CD14-positive monocyte (primary cell): ENCODE results near the gene RBM17. TPM values are rescaled to one million over a fixed set of nuclear protein-coding genes. Genes with fewer than 3 reads are reported as not detected.

Source experiments
- DNase-seq, 3 donors: peaks; one replicate each; pipeline ENCODE4 v3.0.0-alpha.2; 2011 to 2022
- H2AFZ ChIP-seq: 2 replicates; pipeline ENCODE4 v1.6.0; 2012; ENCODE audit warnings: mild to moderate bottlenecking, low read depth, low read length, inconsistent platforms; ENCODE audit not compliant: insufficient read depth, poor library complexity, severe bottlenecking
- H3K27ac ChIP-seq, 2 donors: 1 replicate in 1 of 2; 2 replicates in 1 of 2; pipeline ENCODE4 v1.5.1; 2012 to 2013; ENCODE audit warnings: low read length in 2 of 2, control low read depth in 1 of 2, inconsistent platforms in 1 of 2, low read depth in 1 of 2, mild to moderate bottlenecking in 1 of 2
- H3K27me3 ChIP-seq, 2 donors: one replicate each; pipeline versions ENCODE4 v1.6.0 to v1.6.1; 2011 to 2013; ENCODE audit warnings: low read length in 2 of 2; ENCODE audit not compliant: control insufficient read depth in 2 of 2, insufficient read depth in 2 of 2
- H3K36me3 ChIP-seq, 2 donors: replicated peaks in 1 of 2; 1 replicate in 1 of 2; 2 replicates in 1 of 2; pipeline versions ENCODE4 v1.5.1 to v1.6.1; 2012 to 2013; ENCODE audit warnings: low read length in 2 of 2, control low read depth in 1 of 2, inconsistent platforms in 1 of 2, mild to moderate bottlenecking in 1 of 2; ENCODE audit not compliant: insufficient read depth in 2 of 2, control insufficient read depth in 1 of 2
- H3K4me1 ChIP-seq, 2 donors: 1 replicate in 1 of 2; 2 replicates in 1 of 2; pipeline versions ENCODE4 v1.5.1 to v1.6.1; 2012 to 2013; ENCODE audit warnings: low read length in 2 of 2, control low read depth in 1 of 2, inconsistent platforms in 1 of 2, mild to moderate bottlenecking in 1 of 2, moderate library complexity in 1 of 2; ENCODE audit not compliant: insufficient read depth in 2 of 2, control insufficient read depth in 1 of 2
- H3K4me2 ChIP-seq: replicated peaks from 2 replicates; pipeline ENCODE3; 2012; ENCODE audit warnings: low read length, moderate library complexity, mild to moderate bottlenecking; ENCODE audit not compliant: poor library complexity, severe bottlenecking; ENCODE audit errors: extremely low read depth
- H3K4me3 ChIP-seq, 3 experiments: fragments of 200-600 bp in 1 of 3; sonication (generic) in 1 of 3; replicated peaks in 1 of 3; 1 replicate in 2 of 3; 2 replicates in 1 of 3; pipeline ENCODE4 v1.5.1; 2011 to 2013; ENCODE audit warnings: low read length in 3 of 3, mild to moderate bottlenecking in 3 of 3, control low read depth in 2 of 3, low read depth in 2 of 3, inconsistent platforms in 1 of 3, moderate library complexity in 1 of 3
- H3K79me2 ChIP-seq: 2 replicates; pipeline ENCODE4 v1.6.0; 2012; ENCODE audit warnings: mild to moderate bottlenecking, control low read depth, inconsistent platforms, low read length, moderate library complexity; ENCODE audit not compliant: insufficient read depth
- H3K9ac ChIP-seq: 2 replicates; pipeline ENCODE4 v1.6.0; 2017; ENCODE audit warnings: low read length, mild to moderate bottlenecking; ENCODE audit not compliant: insufficient read depth, poor library complexity, severe bottlenecking
- H3K9me3 ChIP-seq, 2 donors: replicated peaks in 1 of 2; 1 replicate in 1 of 2; 2 replicates in 1 of 2; pipeline versions ENCODE4 v1.5.1 to v1.6.1; 2012 to 2013; ENCODE audit warnings: low read length in 2 of 2, control low read depth in 1 of 2; ENCODE audit not compliant: control insufficient read depth in 1 of 2, insufficient read depth in 1 of 2
- H4K20me1 ChIP-seq: 2 replicates; pipeline ENCODE4 v1.6.0; 2012; ENCODE audit warnings: mild to moderate bottlenecking, low read length, control low read depth, moderate library complexity; ENCODE audit not compliant: insufficient read depth
- H3K27ac Mint-ChIP-seq, 7 donors: one replicate each; pipeline ENCODE4 v1.8.0; 2020; ENCODE audit warnings: mild to moderate bottlenecking in 7 of 7, mixed read lengths in 7 of 7, moderate library complexity in 6 of 7, inconsistent platforms in 2 of 7
- H3K27me3 Mint-ChIP-seq, 3 donors: one replicate each; pipeline ENCODE4 v1.8.0; 2021 to 2022; ENCODE audit warnings: low read depth in 3 of 3, mild to moderate bottlenecking in 3 of 3, mixed read lengths in 3 of 3, moderate library complexity in 3 of 3, inconsistent platforms in 1 of 3
- H3K36me3 Mint-ChIP-seq, 2 donors: one replicate each; pipeline ENCODE4 v1.8.0; 2020; ENCODE audit warnings: mixed read lengths in 2 of 2, inconsistent platforms in 1 of 2, mild to moderate bottlenecking in 1 of 2
- H3K4me1 Mint-ChIP-seq: one replicate; pipeline ENCODE4 v1.8.0; 2020; ENCODE audit warnings: mild to moderate bottlenecking, mixed read lengths
- H3K4me3 Mint-ChIP-seq, 2 donors: one replicate each; pipeline ENCODE4 v1.8.0; 2020; ENCODE audit warnings: mild to moderate bottlenecking in 2 of 2, mixed read lengths in 2 of 2, moderate library complexity in 1 of 2
- H3K9me3 Mint-ChIP-seq, 7 donors: one replicate each; pipeline ENCODE4 v1.8.0; 2020 to 2022; ENCODE audit warnings: mixed read lengths in 7 of 7, mild to moderate bottlenecking in 6 of 7, moderate library complexity in 6 of 7, inconsistent platforms in 2 of 7
- CTCF ChIP-seq: fragments of 200-600 bp; IDR thresholded peaks from one replicate; pipeline ENCODE4 v1.8.0; 2022; ENCODE audit warnings: antibody characterized with exemption, mild to moderate bottlenecking
- WGBS: methylation state at CpG from one replicate; pipeline ENCODE4 v1.1.5; 2013; ENCODE audit warnings: missing lambda C conversion rate; ENCODE audit not compliant: insufficient coverage; 5-methylcytosine and 5-hydroxymethylcytosine counted together
- intact Hi-C, 2 donors: fragments of 100-400 bp; cut with micrococcal nuclease; formaldehyde crosslinking; loops; one replicate each; pipeline versions ENCODE4 v1.15.0 to v1.15.1; 2023
- polyA plus RNA-seq, 3 donors: library from polyadenylated mRNA; depleted of rRNA in 1 of 3; unstranded in 2 of 3; stranded (reverse) in 1 of 3; fragments of 300-500 nt in 2 of 3; fragments of >200 nt in 1 of 3; fragmentation: Illumina TruSeq in 2 of 3; gene quantifications; 1 replicate in 2 of 3; 2 replicates in 1 of 3; pipeline ENCODE4 v1.2.3, GENCODE V29; 2012 to 2021

The RBM17 gene
- polyA plus RNA-seq, 3 donors, result 37.2 to 51.4 (median 44.5) TPM

GRCh38 chr10:6068422-6068821, 20.4 kb upstream of the RBM17 start:
- H3K27ac Mint-ChIP-seq, result peak overlapping the region; percentile 73 to 85 (median 81)
- intact Hi-C loops, result no loop called here
- Histone ChIP-seq H2AFZ (peak overlapping the region; percentile 54), H3K79me2 (no peaks in the 10 kb centered on the region), H3K4me2 (peak overlapping the region; percentile 23), H3K36me3 (no peaks in the 10 kb centered on the region), H3K4me1 (peaks cover 75 to 80% of the 10 kb centered on the region in 2 donors), H3K9ac (no peak overlapping the region), H3K4me3 (peak overlapping the region in 1 of 3 experiments; percentile 9), H4K20me1 (no peaks in the 10 kb centered on the region), H3K9me3 (no peaks in the 10 kb centered on the region), H3K27me3 (no peaks in the 10 kb centered on the region), H3K27ac (peak overlapping the region; percentile 39 to 66)
- WGBS, result 0% methylated on average over 2 of the region's 8 CpGs
- peaks cover 0 to 3% (median 2%) of the 10 kb centered on the region in 3 donors for H3K27me3 Mint-ChIP-seq
- peaks cover 0 to 4% (median 0%) of the 10 kb centered on the region in 7 donors for H3K9me3 Mint-ChIP-seq
- peaks cover 0 to 8% of the 10 kb centered on the region in 2 donors for H3K36me3 Mint-ChIP-seq
- peak; percentile 65 to 77 (median 75) for DNase-seq
- peaks cover 85% of the 10 kb centered on the region for H3K4me1 Mint-ChIP-seq
- H3K4me3 Mint-ChIP-seq, result peak overlapping the region; percentile 45 to 62
- TF ChIP-seq CTCF, result no peak

- no peaks in the 10 kb centered on the region for H3K36me3 ChIP-seq
- no peak overlapping the region for H3K9ac ChIP-seq
- no peaks in the 10 kb centered on the region for H3K27me3 ChIP-seq
- 18% methylated on average over 9 of the region's 11 CpGs for WGBS
- H3K27me3 Mint-ChIP-seq, result peaks cover 0 to 3% (median 2%) of the 10 kb centered on the region in 3 donors
- no peaks in the 10 kb centered on the region for H3K9me3 ChIP-seq
- H2AFZ ChIP-seq, result peak overlapping the region; percentile 54
- H3K4me2 ChIP-seq, result no peak overlapping the region
- H3K4me3 ChIP-seq, result no peak overlapping the region
- intact Hi-C loops, result no loop called here
- peaks cover 0 to 8% of the 10 kb centered on the region in 2 donors for H3K36me3 Mint-ChIP-seq
- no peak overlapping the region for H3K27ac Mint-ChIP-seq
- no peak overlapping the region for H3K27ac ChIP-seq
- no peaks in the 10 kb centered on the region for H3K79me2 ChIP-seq
- peaks cover 75 to 80% of the 10 kb centered on the region in 2 donors for H3K4me1 ChIP-seq
- peaks cover 85% of the 10 kb centered on the region for H3K4me1 Mint-ChIP-seq
- H3K9me3 Mint-ChIP-seq, result peaks cover 0 to 4% (median 0%) of the 10 kb centered on the region in 7 donors
- no peak for TF ChIP-seq CTCF
- no peak overlapping the region for H3K4me3 Mint-ChIP-seq
- no peaks in the 10 kb centered on the region for H4K20me1 ChIP-seq
- DNase-seq, result no peak
Measured at GRCh38 chr10:6069081-6069931, 19.5 kb upstream of the RBM17 start.
